ENCODE data around the gene GRIP2.

The GRIP2 gene

DNA sequence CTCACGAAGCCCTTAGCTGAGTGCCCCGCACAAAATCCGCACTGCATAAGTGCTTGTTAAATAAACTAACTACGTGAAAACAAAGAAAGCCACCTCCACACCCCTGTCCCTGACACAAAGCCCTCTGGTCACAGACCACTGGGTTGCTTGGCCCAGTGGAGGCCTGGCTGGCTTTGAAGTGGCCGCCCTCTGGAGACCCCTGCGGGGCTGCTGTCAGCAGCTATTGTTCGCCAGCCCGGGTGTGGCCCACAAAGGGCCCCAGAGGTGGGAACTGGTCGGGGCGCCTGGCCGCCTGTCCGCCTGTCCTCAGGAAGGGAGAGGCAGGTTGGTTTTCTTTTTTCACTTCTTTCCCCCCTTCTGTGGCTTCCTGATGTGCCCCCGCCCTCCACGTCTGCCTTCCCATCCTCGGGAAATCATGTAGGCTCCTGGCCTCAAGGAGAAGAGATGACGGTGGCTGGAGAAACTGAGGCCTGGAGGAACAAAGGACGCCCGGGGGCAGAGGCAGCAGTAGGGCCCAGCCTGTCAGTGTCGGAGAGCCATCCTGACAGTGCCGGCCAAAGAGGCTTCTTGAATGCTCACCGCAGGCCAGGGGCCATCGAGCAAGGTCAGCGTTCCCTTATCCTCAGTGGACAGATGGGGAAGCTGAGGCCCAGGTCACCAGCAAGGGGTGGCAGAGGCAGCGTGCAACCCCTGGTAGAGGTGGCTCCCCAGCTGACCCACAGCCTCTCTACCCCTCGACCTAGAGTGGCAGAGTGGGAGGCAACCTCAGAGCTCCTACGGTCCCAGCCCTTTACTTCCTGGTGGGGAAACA, 76.6 kb downstream of the GRIP2 start:
- DNase-seq = no peak

DNA sequence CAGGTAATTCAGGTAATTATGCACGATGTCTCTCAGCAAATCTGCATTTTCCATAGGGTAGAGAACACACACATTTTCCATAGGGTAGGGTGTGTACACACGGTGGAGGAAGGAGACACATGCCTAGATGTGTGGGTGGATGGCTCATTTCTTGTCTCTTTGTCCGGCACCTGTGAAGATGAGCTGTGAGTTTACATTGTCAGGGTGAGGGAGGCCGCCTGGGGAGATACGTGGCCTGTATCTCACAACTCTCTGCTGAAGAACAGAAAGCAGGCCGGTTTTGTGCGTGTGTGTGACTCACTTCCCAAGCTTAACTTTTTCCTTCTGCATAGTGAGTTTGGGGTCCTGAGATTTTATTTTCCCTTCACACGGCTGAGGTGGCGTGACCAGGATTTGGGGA, 77.4 kb downstream of the GRIP2 start:
- no peak for DNase-seq

DNA sequence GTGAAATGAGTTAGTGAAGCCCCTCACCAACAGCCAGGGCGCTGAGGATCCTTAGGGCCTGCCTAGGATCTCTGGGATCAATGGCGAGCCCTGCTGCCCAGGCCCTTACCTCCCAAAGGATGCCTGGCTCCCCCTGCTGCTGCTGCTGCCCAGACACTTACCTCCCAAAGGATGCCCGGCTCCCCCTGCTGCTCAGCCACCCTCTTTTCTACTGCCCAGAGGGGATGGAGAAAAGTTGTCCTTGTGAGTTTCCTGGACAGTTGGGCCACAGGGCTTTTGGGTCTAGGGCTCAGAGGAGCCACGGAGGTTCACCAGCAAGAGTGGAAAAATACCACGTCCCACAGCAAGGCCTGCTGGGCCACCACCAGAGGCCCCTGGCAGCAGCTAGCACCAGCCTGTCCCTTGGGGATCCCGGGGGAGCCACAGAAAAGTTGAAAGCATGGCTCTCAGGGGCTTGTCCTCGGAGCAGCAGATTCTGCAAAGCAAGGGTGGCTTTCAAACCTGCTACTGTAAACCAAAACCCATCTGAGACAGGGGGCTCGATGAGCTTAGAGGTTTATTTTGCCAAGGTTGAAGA, 78.3 kb downstream of the GRIP2 start:
- DNase-seq = peak; percentile 52

DNA sequence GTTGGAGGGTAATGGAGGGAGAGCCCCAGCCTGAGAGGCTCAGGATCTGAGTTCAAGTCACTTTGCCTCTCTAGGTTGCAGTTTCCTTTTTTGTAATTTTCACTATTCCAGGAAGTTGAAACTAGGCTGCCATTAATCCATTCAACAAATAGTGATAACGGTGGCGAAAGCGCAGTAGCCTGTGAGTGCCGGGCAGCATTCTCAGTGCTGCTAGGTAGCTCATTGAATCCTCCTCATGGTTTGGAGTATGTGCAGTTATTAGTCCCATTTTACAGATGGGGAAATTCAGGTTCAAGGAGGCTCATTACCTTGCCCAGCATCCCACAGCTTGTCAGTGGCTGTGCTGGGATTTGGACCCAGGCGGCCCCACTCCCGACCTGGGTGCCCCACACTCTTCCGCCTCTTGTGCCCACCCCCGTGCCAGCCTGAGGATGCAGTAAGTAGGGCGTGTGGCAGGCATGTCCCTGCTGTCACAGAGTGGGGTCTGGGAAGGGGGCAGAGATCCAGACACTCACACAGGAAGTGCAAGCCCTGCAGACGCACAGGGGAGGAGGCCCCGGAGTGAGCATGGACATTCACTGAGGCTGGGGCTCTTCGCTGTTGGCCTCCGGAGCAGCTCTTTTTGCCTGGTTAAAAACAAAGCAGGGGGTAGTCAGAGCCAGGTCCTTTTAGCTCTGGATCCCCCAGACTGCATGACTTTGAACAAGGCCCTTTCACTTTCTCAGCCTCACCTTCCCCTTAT, 79.0 kb downstream of the GRIP2 start:
- no peak for DNase-seq

DNA sequence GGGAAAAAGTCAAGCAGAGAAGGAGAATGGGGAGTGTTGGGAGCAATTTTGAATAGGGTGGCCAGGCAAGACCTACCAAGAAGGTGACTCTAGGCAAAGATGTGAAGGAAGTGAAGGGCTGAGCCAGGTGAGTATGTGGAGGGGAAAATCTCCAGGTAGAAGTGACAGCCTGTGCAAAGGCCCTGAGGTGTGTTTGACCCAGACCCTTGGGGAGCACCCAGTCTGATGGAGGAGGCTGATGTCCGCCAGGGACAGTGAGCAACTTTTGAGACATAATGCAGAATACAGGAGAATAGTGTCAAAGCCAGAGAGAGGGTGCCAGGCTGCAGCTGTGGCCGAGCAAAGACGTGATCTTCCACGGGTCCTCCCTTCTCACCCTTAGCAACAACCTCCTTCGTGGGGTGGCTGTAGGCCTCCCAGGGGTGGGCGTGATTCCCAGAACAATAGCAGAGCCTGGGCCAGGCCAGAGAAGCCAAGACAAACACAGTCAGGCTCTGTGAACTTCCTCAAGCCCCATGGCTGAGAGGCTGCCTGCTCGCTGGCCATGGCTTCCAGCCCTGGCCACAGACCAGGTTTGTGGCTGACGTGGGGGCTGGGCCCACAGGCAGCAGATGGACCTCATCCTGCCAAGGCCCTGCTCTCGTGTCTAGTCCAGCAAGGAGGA, 79.7 kb downstream of the GRIP2 start:
- no peak for DNase-seq

DNA sequence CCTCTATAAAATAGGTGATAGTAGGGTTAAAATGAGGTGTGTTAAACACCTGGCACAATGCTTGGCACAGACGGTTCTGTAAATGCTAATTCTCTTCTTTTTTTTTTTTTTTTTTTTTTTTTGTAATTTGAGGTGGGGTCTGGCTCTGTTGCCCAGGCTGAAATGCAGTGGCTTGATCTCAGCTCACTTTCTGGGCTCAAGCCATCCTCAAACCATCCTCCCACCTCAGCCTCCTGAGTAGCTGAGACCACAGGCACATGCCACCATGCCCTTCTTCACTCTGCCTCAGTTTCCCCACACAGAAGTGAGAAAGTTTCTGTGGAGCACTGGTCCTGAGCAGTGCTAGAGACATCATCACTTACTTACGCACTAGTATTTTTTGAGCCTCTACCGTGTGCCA, 80.4 kb downstream of the GRIP2 start:
- no peak for DNase-seq

DNA sequence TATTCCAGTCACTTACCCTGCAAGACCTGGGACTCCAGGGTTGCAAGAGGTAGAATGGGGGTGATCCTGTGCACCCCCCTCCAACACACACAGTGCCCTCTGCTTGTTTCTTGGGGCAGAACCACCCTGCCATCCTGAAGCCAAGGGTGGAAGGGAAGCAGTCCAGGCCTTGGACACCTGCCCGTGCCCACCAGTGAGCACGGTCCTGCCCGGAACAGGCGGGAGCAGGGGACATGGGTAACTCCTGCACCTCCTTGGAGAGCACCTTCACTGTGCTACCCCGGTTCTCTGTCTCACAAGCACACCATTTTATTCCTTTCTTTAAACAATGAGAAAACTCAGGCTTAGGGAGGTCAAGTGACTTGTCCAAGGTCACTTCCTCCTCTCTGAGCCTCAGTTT, 80.8 kb downstream of the GRIP2 start:
- no peak for DNase-seq

DNA sequence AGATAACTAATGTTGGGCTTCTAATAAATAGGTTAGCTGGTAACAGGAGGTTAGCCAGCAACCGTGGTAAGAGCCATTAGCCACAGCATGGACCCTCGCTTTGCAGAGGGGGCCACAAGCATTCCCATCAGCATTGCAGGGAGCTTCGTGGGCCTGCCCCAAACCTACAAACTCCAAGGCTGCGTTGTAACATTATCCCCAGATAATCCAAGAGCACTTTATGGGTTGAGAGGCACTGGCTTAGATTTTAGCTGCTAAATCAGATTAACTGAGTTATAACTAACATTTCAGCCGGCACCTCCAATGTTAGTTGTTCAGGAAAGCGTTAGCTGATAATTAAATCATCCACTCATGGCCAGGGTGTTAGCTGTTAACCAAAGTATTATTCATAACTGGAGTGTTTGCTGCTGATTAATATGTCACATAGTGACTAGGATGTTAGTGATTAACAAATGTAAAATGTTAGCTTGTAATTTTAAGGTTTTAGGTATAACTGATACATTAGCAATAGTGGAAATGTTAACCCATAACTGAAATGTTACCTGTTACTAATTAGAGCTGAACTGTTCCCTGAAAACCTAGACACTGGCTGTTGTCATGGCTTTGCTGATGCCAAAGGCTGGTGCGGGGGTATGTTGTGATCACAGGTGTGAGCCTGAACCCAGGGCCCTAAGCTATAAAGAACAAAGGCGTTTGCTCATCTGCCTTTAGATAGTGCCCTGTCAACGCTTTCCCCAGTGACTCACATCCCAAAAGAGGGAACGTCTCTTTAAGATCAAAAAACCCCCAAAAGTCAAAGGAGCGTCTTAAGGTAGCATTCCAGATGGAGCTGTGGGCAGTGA, 81.5 kb downstream of the GRIP2 start:
- DNase-seq = no peak

DNA sequence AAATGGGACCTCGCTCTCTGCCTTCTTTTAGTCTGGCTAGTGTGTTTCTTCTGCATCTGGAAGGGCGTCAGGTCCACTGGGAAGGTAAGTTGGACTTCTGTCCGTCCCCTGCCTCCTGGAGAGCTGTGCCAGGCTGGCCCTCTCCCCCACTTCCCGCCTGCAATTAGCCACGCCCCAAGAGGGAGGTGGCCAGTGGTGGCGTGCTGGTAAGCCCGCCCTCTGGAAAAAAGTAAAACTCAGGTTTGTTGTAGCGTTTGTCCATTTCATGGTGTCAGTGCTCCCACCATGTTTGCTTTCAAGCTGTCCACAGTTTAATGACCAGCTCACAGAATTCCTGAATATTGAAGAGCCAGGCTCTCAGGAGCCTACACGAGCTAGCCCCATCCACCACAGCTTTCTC, 82.1 kb downstream of the GRIP2 start:
- DNase-seq = no peak

DNA sequence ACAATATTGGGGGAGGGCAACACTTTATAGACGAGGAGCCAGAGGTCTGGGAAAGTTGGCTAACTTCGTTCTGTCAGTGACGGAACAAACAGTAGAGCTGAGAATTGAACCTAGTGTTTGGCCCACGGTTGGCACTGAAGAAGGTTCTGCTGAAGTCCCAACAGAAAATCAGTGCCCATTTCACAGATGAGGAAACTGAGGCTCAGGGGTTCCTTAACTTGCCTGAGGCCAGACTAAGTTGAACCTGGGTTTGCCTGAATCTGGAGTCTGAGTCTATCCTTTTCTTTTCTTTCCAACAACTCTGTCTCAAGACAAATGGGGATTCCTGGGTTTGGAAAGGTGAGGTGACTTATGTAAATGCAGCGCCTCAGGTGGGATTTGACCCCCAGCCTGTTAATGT, 82.7 kb downstream of the GRIP2 start:
- DNase-seq = no peak

DNA sequence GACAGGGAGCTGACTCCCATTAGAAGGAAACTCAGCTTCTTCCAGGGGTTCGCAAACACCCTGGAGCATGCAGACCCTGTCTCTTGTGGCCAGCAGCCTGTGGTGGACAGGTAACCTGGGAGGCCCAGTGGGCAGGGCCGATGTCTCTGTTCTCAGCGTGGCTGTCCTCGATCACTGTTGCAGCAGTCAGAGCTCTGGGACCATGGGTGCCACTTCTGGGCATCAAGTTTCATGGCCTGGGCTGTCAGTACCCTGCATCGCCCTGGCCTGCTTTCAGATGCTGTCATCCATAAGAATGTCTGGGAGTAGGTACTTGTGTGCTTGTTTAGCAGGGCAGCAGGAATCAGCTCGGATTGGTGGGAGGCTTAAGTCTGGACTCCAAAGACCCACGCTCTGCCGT, 83.3 kb downstream of the GRIP2 start:
- no peak for DNase-seq

DNA sequence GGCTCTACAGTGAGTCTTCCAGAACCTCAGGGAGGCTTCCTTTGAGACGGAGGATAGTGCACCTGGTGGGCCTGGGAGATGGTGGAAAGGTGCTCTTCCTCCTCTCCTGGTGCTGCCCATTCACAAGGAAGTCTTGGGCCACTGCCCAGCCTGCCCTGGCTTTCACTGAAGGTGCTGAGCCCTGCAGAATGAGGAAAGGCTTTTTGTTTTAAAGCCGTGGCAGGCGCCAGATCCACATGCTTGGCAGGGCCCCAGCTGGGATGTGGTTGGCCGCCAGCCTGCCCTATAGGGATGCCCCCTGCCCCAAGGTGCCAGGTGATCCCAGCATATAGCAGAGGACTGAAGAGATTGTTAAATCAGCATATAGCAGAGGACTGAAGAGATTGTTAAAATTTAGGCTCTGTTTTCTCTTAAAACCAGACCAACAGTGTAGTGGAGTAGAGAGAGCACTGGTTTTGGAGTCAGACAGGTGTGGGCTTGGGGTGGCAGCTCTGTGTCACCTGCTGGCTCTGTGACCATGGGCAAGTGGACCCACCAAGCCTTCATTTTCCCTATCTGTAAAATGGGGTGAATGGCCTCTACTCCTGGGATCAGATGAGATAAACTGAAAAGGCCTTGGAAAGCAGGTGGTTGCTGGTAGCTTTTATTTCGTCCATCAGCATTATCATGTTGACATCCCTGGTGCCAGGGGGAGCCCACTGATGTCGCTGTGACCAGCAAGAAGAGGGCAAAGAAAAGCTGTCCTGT, 84.4 kb downstream of the GRIP2 start:
- DNase-seq = no peak

DNA sequence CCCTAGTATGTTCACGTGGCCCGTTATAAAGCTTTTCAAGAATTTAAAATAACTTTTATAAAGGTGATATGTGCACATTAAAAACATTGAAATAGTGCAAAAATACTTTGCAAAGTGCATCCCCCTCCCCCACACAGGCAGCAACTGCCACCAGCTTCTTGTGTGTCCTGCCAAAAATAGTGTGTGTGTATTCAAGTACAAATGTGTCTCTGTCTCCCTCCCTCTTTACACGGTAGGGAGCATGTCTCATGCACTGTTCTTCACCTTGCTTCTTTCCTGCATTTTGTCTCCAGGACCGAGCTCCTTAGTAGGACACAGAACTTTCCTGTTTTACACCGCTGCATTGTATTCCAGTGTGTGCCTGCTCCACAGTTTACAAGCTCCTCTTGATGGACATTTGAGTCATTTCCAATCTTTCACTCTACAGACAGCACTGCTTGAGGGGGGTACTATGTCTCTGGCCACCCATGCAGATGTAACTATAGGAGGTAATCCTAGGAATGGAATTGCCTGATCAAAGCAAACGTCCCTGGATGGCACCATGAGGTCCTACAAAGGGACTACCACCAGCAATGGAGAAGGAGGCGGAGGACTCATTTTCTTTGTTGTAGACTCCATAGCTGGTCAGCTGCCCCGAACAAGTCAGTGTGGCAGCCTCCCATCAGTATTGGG, 85.4 kb downstream of the GRIP2 start:
- DNase-seq = no peak

DNA sequence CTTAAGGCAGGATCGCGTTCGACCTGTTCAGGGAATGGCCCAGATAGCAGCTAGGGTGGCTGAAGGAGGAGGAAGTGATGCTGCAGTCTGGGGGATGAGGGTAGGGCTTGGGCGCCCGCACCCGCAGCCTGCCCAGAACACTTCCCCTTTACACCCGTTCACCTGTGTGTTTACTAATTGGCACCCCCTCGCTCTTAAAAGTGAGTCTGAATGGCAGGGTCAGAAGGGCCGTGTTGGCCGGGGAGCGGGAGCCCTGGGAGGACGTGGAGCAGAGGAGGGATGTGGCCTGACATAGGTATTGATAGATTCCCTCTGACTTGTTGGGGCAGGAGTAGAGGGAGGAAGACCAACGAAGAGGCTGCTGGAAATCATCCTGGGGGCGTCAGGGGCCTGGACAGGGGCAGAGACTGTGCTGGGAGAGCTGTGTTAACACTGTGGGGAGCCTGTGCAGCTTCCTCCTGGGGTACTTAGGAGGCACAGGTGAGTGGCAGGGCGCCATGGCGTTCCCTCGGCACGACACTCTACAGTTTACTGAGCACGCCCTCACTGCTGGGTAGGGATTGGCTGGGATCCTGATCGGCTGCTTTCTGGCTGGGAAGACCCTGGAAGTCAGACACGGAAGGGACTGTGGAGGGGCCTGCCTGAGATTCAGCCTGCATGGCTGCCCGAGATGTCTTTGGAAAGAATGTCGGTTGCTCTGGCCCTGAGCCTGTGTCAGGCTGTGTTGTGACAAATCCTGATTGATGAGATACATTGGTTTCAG, 86.1 kb downstream of the GRIP2 start:
- no peak for DNase-seq

DNA sequence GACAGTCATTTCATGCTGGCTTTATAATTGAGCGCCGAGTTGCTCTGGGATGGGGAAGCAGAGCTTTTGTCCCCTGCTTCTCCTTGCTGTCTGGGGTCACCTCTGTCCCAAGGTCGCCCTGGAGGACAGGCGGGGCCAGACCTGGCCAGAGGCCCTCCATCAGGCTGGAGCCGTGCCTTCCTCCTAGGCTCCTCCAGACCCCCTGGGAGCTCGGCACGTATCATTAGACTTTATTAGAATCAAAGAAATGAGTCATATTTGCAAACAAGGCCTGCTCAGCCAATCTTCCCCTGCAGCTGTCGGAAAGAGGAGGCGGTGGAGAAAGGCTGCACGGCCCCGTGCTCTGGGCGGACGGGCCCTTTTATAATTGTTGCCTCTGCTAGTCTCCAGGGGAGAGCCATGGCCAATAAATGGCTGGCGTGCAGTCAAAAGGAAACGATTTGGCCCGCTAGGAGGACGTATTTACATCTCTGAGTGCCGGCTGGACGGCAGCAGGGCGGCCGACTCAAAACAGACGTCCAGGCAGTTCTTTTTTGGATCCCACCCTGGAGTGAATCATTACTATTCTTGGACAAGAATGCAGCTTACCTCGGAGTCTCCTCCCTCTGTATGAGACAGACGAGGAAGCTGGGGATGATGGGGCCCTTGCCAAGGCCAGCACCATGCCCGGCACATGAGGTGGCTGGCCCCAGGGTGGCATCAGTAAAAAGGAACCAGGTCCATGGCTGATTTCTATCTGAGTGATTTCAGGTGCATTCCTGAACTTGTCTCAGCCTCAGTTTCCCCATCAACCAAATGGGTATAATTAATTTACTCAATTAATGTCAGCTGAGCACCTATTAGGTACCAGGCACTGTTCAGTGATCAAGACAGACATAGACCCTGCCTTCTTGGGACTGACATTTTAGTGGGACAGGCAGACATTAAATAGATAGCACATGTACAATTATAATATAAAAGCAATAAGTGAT, 87.1 kb downstream of the GRIP2 start:
- DNase-seq = peak; percentile 83

DNA sequence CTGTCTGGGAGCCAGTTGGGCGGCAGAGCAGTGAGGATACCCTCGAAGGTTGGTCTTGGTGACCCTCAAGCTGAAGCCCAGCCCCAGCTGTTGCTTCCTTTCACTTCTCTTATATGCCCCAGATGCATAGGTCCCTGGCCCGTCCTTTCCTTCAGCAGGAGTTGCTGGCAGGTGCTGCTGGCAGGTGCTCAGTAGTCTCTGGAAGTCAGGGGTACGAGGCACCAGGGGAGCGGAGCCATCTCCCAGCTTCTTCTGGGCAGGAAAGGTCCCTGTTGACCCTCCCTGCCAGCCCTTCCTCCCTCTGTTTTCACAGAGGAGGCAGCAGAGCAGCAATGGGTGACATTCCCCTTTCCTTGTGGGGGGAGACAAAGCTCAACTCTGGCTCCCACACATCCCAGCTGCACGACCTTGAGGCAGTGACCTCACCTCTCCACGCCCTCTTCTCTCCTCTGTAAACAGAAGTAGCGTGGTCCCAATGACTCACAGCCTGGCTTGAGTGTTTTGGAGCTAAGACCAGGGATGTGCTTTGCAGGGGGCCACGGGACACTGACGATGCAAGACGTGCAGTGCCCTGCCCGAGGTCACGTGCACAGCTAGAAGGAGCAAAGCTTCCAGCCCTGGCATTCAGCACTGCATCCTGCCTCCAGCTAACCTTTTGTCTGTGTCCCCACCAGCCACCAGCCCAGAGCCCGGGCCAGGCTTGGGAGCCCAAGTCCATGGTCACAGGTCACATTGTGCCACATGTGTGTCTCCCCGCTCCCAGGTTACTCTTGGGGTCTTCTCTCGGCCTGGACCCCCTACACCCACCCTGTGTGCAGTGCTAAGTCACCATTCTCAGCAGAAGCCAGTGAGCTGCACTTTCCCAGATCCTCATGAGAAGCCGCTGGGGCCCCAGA, 88.0 kb downstream of the GRIP2 start:
- DNase-seq = peak; percentile 81

DNA sequence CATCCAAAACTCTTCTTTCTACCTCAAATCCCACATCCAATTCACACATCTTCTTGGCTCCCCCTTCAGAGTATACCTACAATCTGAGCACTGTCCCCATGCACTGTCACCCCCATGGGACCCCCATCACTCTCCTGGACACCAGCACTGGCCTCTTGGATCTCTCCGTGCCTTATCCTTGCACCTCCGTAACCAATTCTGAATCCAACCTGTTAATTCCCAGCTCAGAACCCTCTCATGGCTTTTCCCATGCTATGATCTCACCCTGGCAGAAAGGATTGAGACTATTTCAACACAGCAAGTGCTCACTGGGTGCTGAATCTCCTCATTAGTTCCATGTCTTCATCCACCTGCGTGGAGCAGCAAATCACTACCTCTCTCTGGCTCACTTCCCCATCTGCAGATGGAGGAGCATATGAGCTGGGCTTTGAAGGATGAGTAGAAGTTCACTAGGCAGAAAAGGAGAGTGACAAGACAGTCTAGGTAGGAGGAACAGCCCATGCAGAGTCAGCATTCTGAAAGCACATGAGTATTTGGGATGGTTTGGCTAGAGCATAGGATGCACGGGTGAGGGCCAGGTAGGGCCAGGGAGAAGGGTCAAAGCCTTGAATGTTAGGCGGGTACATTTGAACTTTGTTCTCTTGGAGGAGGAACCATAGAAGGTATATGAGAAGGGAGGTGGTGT, 89.1 kb downstream of the GRIP2 start:
- no peak for DNase-seq

DNA sequence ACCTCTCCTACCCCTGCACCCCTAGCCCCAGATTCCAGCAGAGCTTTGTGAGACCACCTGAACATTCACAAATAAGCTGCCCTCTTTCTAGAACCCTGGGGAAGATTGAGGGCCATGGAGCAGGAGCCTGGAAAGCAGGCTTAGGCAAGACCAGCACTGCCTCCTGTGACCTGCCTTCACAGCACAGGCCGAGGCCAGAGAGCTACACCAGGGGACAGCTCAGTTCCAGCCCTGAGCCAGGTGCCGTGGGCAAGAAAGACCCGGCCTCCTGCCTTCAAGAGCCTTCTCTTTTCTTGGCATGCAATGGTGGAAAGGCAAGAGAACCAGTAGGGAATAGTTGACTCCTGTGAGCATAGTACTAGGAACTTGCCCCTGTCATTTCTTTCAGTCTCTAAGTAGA, 89.6 kb downstream of the GRIP2 start:
- no peak for DNase-seq

Measured in DMS53 (cell line).